Endothelial cell of umbilical vein (primary cell): Measurements from ENCODE around the gene PNKP. TPM values are rescaled to one million over a fixed set of nuclear protein-coding genes. Genes with fewer than 3 reads are reported as not detected.
A peak's percentile ranks its signal among the peaks of the same experiment; 100 is the strongest.

Experiments used
- BruUV-seq: library from RNA; stranded (reverse); fragments of 400-500 nt; replicated peaks from 2 replicates; lab custom pipeline; 2021; lab: Mats Ljungman, UMichigan
- CTCF ChIA-PET: fragments of 300-600, 350-600 bp; sonication (Branson Sonifier 250); formaldehyde crosslinking; loops from one replicate; lab custom pipeline; 2021; ENCODE audit warnings: antibody characterized with exemption, inconsistent platforms; lab: Charles Lee
- POLR2A ChIA-PET: fragments of 300-600, 350-600 bp; sonication (Branson Sonifier 250); formaldehyde crosslinking; loops from one replicate; lab custom pipeline; 2021; ENCODE audit warnings: antibody characterized with exemption, inconsistent platforms; lab: Charles Lee
- DNase-seq: peaks from one replicate; pipeline ENCODE4 v3.0.0-alpha.2; 2011; ENCODE audit warnings: low read depth, low spot score
- FAIRE-seq: peaks from 2 replicates; lab custom pipeline; 2011; peaks lifted over from hg19 to GRCh38; lab: Jason Lieb, UNC
- H2AFZ ChIP-seq: 2 replicates; pipeline ENCODE4 v1.6.0; 2012; ENCODE audit warnings: low read depth, low read length, control low read depth, inconsistent platforms
- H3K27ac ChIP-seq: 2 replicates; pipeline ENCODE4 v1.5.1; 2011; ENCODE audit warnings: low read depth, mild to moderate bottlenecking, control low read depth, low read length, moderate library complexity; ENCODE audit not compliant: insufficient read depth
- H3K27me3 ChIP-seq, 2 experiments: 2 replicates each; pipeline versions ENCODE4 v1.6.0 to v1.6.1; 2011; ENCODE audit warnings: low read length in 2 of 2, mixed read lengths in 1 of 2; ENCODE audit not compliant: control insufficient read depth in 2 of 2, insufficient read depth in 2 of 2
- H3K36me3 ChIP-seq, 2 experiments: 2 replicates in 1 of 2; 3 replicates in 1 of 2; pipeline ENCODE4 v1.5.1; 2011; ENCODE audit warnings: low read length in 2 of 2, mild to moderate bottlenecking in 1 of 2, moderate library complexity in 1 of 2; ENCODE audit not compliant: control insufficient read depth in 2 of 2, insufficient read depth in 2 of 2; ENCODE audit errors: extremely low read depth in 1 of 2
- H3K4me1 ChIP-seq: 3 replicates; pipeline ENCODE4 v1.5.1; 2011; ENCODE audit warnings: mild to moderate bottlenecking, low read length; ENCODE audit not compliant: control insufficient read depth, insufficient read depth; ENCODE audit errors: extremely low read depth
- H3K4me2 ChIP-seq: 2 replicates; pipeline ENCODE4 v1.6.1; 2011; ENCODE audit warnings: low read length, control low read depth, mixed read lengths; ENCODE audit not compliant: insufficient read depth
- H3K4me3 ChIP-seq, 3 experiments: fragments of 200-600 bp in 1 of 3; sonication (generic), shearing (Covaris generic) in 1 of 3; replicated peaks in 1 of 3; 2 replicates each; pipeline ENCODE4 v1.5.1; 2011 to 2016; ENCODE audit warnings: control low read depth in 3 of 3, low read length in 3 of 3, mild to moderate bottlenecking in 2 of 3, inconsistent platforms in 1 of 3, low read depth in 1 of 3, moderate library complexity in 1 of 3; ENCODE audit not compliant: insufficient read depth in 1 of 3
- H3K79me2 ChIP-seq: 2 replicates; pipeline ENCODE4 v1.6.0; 2012; ENCODE audit warnings: low read length, inconsistent platforms; ENCODE audit not compliant: control insufficient read depth, insufficient read depth
- H3K9ac ChIP-seq: replicated peaks from 2 replicates; pipeline ENCODE3; 2011; ENCODE audit warnings: low read length, control low read depth; ENCODE audit not compliant: insufficient read depth; ENCODE audit errors: extremely low read depth
- H3K9me1 ChIP-seq: replicated peaks from 3 replicates; pipeline ENCODE4 v1.6.0; 2011; ENCODE audit warnings: mild to moderate bottlenecking, low read length; ENCODE audit not compliant: control insufficient read depth, insufficient read depth; ENCODE audit errors: extremely low read depth
- H3K9me3 ChIP-seq: replicated peaks from 2 replicates; pipeline ENCODE4 v1.5.1; 2012; ENCODE audit warnings: low read length, inconsistent platforms; ENCODE audit not compliant: control insufficient read depth, insufficient read depth
- H4K20me1 ChIP-seq: replicated peaks from 2 replicates; pipeline ENCODE3; 2011; ENCODE audit warnings: mild to moderate bottlenecking, low read length; ENCODE audit not compliant: control insufficient read depth, insufficient read depth; ENCODE audit errors: extremely low read depth
- EZH2 ChIP-seq: IDR thresholded peaks from 2 replicates; pipeline ENCODE4 v1.6.1; 2012; ENCODE audit warnings: borderline replicate concordance, low read depth, mild to moderate bottlenecking, moderate library complexity, low read length, inconsistent platforms; ENCODE audit not compliant: severe bottlenecking
- FOS ChIP-seq: IDR thresholded peaks from 2 replicates; pipeline ENCODE4 v1.6.1; 2011; ENCODE audit warnings: mild to moderate bottlenecking, low read length, moderate library complexity, borderline replicate concordance; ENCODE audit not compliant: insufficient read depth
- GATA2 ChIP-seq: IDR thresholded peaks from 2 replicates; pipeline ENCODE4 v1.7.0; 2011; ENCODE audit warnings: low read depth, mild to moderate bottlenecking, moderate library complexity, mixed read lengths, low read length; ENCODE audit not compliant: insufficient read length, insufficient read depth
- JUN ChIP-seq: IDR thresholded peaks from 2 replicates; pipeline ENCODE4 v1.6.1; 2011; ENCODE audit warnings: borderline replicate concordance, low read depth; ENCODE audit not compliant: insufficient read length, insufficient read depth
- MYC ChIP-seq: IDR thresholded peaks from one replicate; pipeline ENCODE4 v1.6.1; 2011; ENCODE audit warnings: mild to moderate bottlenecking, low read depth, low read length
- POLR2A ChIP-seq: IDR thresholded peaks from 2 replicates; pipeline ENCODE4 v1.6.1; 2012; ENCODE audit warnings: low read depth, mild to moderate bottlenecking, control low read depth, low read length
- POLR2AphosphoS5 ChIP-seq: IDR thresholded peaks from 2 replicates; pipeline ENCODE4 v1.6.1; 2012; ENCODE audit warnings: low read depth, mild to moderate bottlenecking, control low read depth, low read length, moderate library complexity; ENCODE audit not compliant: insufficient read depth
- dilution Hi-C: fragments of 300-500 bp; cut with MboI; formaldehyde crosslinking; loops from one replicate; pipeline ENCODE4 v1.15.0; 2019; ENCODE audit warnings: low sequenced_read_pairs; ENCODE audit not compliant: extremely low pct_ligation_motif_present
- intact Hi-C: fragments of 100-400 bp; cut with micrococcal nuclease; formaldehyde crosslinking; loops from one replicate; pipeline ENCODE4 v1.10.0; 2022
- polyA plus RNA-seq, 4 experiments: library from polyadenylated mRNA; depleted of rRNA in 3 of 4; stranded (reverse) in 3 of 4; unstranded in 1 of 4; fragments of >200 nt; gene quantifications; 2 replicates each; pipeline versions ENCODE4 v1.2.1 to v1.2.3, GENCODE V29; 2011 to 2012; ENCODE audit warnings: missing spikeins in 1 of 4
- total RNA-seq: library from RNA; stranded (reverse); gene quantifications from 2 replicates; pipeline ENCODE4 v1.2.3, GENCODE V29; 2021
- TF ChIP-seq, protein P1 (sequence below): IDR thresholded peaks from 2 replicates; pipeline ENCODE4 v1.6.1; 2011; ENCODE audit not compliant: insufficient read depth, insufficient read length
- TF ChIP-seq, protein P2 (sequence below), 2 donors: IDR thresholded peaks; 1 replicate in 1 of 2; 2 replicates in 1 of 2; pipeline ENCODE4 v1.5.1; 2011; ENCODE audit warnings: low read length in 2 of 2, mild to moderate bottlenecking in 2 of 2, moderate library complexity in 2 of 2, control low read depth in 1 of 2, inconsistent platforms in 1 of 2, low read depth in 1 of 2; ENCODE audit not compliant: insufficient read depth in 1 of 2; ENCODE audit errors: extremely low read depth in 1 of 2

PNKP gene
- total and polyA plus RNA-seq, 2 donors (not counting 3 experiments of a cell fraction or from before 2014, with no cell fraction given) = 39.4 to 112 TPM

DNA sequence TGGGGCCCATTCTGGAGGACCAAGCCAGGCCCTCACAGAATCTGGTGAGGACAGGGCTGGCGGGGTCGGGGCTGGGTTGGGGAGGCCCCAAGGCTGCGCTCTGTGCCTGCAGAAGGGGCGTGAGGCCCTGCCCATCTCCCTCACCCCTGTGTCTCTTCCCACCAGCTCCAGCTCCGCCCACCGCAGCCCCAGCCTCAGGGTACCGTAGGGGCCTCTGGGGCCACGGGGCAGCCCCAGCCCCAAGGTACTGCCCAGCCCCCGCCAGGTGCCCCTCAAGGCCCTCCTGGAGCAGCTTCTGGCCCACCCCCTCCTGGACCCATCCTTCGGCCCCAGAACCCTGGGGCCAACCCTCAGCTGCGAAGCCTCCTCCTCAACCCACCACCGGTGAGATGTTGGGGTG lies 31.8 kb downstream of the PNKP start:
- Histone ChIP-seq H3K27ac (no peak overlapping the region), H3K79me2 (no peaks in the 10 kb centered on the region), H3K4me3 (no peak overlapping the region), H3K9me1 (no peaks in the 10 kb centered on the region), H2AFZ (no peak overlapping the region), H3K9me3 (no peaks in the 10 kb centered on the region), H3K4me1 (peaks cover 8% of the 10 kb centered on the region), H3K4me2 (no peak overlapping the region), H4K20me1 (no peaks in the 10 kb centered on the region), H3K36me3 (peaks cover 13 to 56% of the 10 kb centered on the region in 2 experiments), H3K9ac (no peak overlapping the region), H3K27me3 (no peaks in the 10 kb centered on the region)
- BruUV-seq = TSS peak; percentile 10
- FAIRE-seq (no peak), DNase-seq (no peak)
- dilution Hi-C loops = no loop called here
- ChIA-PET CTCF (interaction anchor here (1.2 kb wide), 1 partner anchor 15 kb away, joined by 3 read pairs; the partner anchor contains the start of gene PTOV1), POLR2A (no interaction called here)
- intact Hi-C loops = no loop called here
- no peak for TF ChIP-seq POLR2AphosphoS5
- TF ChIP-seq MYC = no peak
- TF ChIP-seq, protein P1, sequence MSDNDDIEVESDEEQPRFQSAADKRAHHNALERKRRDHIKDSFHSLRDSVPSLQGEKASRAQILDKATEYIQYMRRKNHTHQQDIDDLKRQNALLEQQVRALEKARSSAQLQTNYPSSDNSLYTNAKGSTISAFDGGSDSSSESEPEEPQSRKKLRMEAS = no peak
- TF ChIP-seq EZH2 = no peak
- no peak for TF ChIP-seq POLR2A
- TF ChIP-seq, protein P2, sequence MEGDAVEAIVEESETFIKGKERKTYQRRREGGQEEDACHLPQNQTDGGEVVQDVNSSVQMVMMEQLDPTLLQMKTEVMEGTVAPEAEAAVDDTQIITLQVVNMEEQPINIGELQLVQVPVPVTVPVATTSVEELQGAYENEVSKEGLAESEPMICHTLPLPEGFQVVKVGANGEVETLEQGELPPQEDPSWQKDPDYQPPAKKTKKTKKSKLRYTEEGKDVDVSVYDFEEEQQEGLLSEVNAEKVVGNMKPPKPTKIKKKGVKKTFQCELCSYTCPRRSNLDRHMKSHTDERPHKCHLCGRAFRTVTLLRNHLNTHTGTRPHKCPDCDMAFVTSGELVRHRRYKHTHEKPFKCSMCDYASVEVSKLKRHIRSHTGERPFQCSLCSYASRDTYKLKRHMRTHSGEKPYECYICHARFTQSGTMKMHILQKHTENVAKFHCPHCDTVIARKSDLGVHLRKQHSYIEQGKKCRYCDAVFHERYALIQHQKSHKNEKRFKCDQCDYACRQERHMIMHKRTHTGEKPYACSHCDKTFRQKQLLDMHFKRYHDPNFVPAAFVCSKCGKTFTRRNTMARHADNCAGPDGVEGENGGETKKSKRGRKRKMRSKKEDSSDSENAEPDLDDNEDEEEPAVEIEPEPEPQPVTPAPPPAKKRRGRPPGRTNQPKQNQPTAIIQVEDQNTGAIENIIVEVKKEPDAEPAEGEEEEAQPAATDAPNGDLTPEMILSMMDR (IDR thresholded peaks at IDR 0.05; ENCODE audit: extremely low read depth in 1 of 2, insufficient read depth in 1 of 2, low read depth in 1 of 2, low read length in 2 of 2) = no peak
- no peak for TF ChIP-seq GATA2
- TF ChIP-seq FOS = no peak
- TF ChIP-seq JUN = no peak
